SK-N-SH (cell line): ENCODE results near the gene COBL.

Source experiments
- EP300 ChIP-seq, 2 experiments: IDR thresholded peaks; 2 replicates each; pipeline versions ENCODE4 v1.4.0 to v1.6.1; 2012; ENCODE audit warnings: borderline replicate concordance in 1 of 2, low read depth in 1 of 2, low read length in 1 of 2
- TCF12 ChIP-seq: IDR thresholded peaks from 2 replicates; pipeline ENCODE4 v1.4.0; 2012
- USF2 ChIP-seq: fragments of 150-350 bp; IDR thresholded peaks from 2 replicates; pipeline ENCODE4 v1.6.1; 2017; ENCODE audit warnings: antibody characterized with exemption, low read length, low read depth, borderline replicate concordance

- TF ChIP-seq TCF12 (no peak), USF2 (no peak), EP300 (IDR thresholded peaks at IDR 0.05; ENCODE audit: borderline replicate concordance in 1 of 2, low read depth in 1 of 2, low read length in 1 of 2) (no peak)
These were observed 51.3 kb downstream of the COBL start for GRCh38 chr7:51265066-51265907.
